Urinary bladder (tissue), 4 donors: ENCODE measurements around the gene KCP. TPM values are rescaled to one million over a fixed set of nuclear protein-coding genes. Genes with fewer than 3 reads are reported as not detected.
A peak's percentile ranks its signal among the peaks of the same experiment; 100 is the strongest.

Experiments
- DNase-seq: peaks from one replicate; pipeline ENCODE4 v3.0.0-alpha.2; 2015; ENCODE audit errors: extremely low spot score
- H3K27ac ChIP-seq: one replicate; pipeline ENCODE4 v1.5.1; 2013; ENCODE audit warnings: low read depth, mild to moderate bottlenecking, moderate library complexity
- H3K36me3 ChIP-seq: one replicate; pipeline ENCODE4 v1.6.1; 2013; ENCODE audit warnings: mild to moderate bottlenecking, moderate library complexity; ENCODE audit not compliant: insufficient read depth
- H3K4me1 ChIP-seq: one replicate; pipeline ENCODE4 v1.6.1; 2013; ENCODE audit warnings: mild to moderate bottlenecking, moderate library complexity; ENCODE audit not compliant: insufficient read depth
- H3K4me3 ChIP-seq: one replicate; pipeline ENCODE4 v1.5.1; 2013; ENCODE audit warnings: low read depth, low read length
- WGBS: extraction: QIAGEN DNeasy Blood & Tissue Kit; methylation state at CpG from one replicate; pipeline ENCODE4 v1.1.7; 2013; 5-methylcytosine and 5-hydroxymethylcytosine counted together
- polyA plus RNA-seq: library from polyadenylated mRNA; stranded (reverse); fragments of 200-250 nt; gene quantifications from one replicate; pipeline ENCODE4 v1.2.3, GENCODE V29; 2013
- total RNA-seq: library from RNA; depleted of rRNA; stranded (reverse); fragments of >200 nt; gene quantifications from one replicate; pipeline ENCODE4 v1.2.3, GENCODE V29; 2014
- donor health status: healthy with polysubstance abuse.
- donor health status: healthy.

KCP gene
- total and polyA plus RNA-seq, 2 donors, result 0.42 to 1.4 TPM

DNA sequence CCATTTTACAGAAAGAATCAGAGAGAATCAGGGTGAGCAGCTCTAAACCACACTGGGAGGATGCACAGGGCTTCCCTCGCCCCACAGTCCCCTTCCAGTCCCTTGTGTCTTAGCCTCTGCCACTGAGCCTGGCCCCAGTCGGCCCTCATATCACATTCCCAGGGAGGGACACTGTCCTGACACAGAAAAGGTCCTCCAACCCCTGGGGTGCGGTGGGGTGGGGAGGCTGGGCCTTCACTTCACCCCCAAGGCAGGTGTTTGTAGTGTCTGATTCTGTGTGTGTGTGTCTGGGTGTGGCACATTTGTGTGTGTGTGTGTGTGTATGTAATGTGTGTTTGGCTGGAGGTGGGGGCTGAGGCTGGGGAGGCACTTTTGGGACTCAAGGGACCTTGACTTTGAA lies 1.8 kb upstream of the KCP start:
- Histone ChIP-seq H3K36me3 (no peaks in the 10 kb centered on the region), H3K4me1 (no peaks in the 10 kb centered on the region), H3K27ac (no peak overlapping the region), H3K4me3 (no peak overlapping the region)
- 84% methylated on average over 3 of the region's 3 CpGs for WGBS
- no peak for DNase-seq

DNA sequence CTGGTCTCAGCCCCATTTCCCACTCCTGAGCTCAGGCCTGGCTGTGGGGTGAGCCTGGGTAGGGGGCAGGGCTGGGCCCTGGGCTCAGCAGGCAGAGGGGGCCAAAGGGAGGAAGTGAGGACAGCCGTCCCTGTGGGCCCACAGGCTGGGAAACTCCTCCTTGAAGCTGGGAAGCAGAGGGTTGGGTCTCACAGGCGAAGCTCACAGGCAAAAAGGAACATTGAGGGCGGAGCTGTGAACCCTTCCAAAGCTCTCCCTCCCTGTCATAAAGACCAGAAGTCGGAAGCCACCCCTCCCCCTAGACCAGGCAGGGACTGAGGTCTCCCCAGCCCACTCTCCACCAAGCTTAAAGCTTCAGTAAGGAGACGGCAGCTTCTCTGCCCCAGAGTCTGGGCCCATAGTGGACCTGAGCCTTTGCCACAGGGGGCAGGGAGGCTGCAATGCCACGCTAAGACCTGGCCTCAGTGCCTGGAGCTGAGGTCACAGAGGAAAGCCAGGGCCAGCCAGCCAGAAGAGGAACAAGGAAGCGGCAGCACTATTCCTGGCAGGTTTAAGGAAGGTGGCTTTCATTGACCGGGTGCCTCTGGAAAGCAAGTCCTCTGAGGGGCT lies 1.0 kb upstream of the KCP start:
- H3K36me3 ChIP-seq, result no peaks in the 10 kb centered on the region
- no peaks in the 10 kb centered on the region for H3K4me1 ChIP-seq
- DNase-seq, result no peak
- 73% methylated on average over 8 of the region's 8 CpGs for whole genome bisulfite sequencing
- H3K4me3 ChIP-seq, result no peak overlapping the region
- no peak overlapping the region for H3K27ac ChIP-seq

DNA sequence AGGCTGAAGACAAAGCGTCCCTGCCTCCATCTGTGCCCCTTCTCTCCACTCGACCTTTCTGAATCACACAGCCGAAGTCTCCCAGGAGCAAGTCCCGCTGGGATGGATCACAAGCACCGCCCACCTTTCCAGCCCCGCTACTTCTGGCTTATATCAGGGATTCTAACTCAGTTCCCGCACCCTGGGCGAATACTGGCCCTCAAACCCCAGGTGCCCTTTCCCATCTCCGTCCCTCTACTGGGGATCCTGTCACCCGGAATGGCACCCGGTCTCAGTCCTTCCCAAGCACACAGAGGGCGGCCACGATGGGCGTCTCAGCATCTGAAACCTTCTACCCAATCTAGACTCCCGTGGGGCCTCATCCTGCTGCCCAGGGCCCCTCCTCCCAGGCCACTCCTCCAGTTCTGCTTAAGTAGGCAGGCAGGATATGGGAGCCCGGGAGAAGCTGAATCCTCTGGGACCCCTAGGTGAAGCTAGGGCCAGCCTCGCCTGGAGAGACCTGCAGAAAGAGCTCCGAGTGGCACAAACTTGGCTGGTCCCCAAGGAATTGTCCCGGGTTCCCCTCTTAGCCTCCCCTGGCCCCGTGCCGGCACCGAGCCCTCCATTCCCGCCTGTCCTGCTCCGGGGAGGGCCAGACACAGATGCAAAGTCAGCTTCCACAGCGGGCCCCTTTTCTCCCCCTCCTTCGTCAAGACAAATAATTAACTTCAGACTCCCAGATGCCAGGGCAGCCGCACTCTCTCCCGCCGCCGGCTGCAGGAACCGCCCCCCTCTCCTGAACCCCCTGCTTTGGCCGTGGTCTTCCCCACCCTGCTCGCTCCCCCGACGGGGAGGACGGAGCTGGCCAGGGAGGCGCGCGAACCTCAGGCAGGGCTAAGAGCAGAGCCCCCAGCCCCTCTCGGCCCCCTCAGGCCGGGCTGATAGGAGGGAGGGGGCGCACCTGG lies 612 bp downstream of the KCP start:
- peak overlapping the region; percentile 23 for H3K4me3 ChIP-seq
- H3K4me1 ChIP-seq, result no peaks in the 10 kb centered on the region
- 7% methylated on average over 42 of the region's 42 CpGs for WGBS
- H3K36me3 ChIP-seq, result no peaks in the 10 kb centered on the region
- no peak overlapping the region for H3K27ac ChIP-seq
- no peak for DNase-seq

DNA sequence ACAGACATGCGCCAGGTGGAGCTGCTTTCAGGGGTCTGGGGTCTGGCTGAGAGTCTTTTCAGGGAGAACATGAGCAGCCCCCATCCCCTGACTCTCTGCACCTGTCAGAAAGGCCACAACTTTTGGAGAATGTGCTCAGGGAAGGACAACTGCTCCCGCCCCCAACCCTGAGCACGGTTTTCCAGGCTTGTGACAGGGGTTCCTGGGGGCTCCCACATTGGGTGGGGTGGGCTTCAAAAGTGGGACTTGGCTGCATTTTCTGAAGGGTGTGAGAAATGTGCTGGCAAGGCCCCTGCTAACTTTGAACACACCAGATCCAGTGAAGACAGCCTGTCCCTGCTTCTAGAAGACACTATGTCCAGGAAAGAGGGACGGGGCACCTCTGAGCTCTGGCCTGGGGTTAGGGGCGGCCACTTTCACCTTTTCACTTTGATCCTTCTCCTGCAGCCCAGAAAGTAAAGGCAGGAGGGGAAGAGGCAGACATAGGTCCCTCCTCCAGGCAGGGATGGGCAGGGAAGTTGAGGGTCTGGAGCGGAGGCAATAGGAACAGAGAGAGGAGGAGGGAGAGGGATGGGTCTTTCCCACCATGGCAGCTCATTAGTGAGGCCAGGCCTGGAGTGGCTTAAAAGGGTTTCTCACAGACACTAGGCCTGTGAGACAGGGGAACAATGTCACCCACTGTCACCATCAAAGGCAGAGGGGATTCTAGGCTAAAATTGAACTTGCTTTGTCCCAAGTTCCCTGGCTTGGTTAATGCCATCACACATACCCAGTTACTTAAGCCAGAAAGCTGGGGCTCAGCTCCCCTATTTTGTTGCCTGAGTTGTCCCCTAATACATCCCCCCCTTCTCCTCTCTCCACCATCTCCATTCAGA lies 1.5 kb downstream of the KCP start:
- Histone ChIP-seq H3K27ac (no peak overlapping the region), H3K36me3 (no peaks in the 10 kb centered on the region), H3K4me3 (no peak overlapping the region), H3K4me1 (no peaks in the 10 kb centered on the region)
- WGBS, result 91% methylated on average over 6 of the region's 6 CpGs
- no peak for DNase-seq

DNA sequence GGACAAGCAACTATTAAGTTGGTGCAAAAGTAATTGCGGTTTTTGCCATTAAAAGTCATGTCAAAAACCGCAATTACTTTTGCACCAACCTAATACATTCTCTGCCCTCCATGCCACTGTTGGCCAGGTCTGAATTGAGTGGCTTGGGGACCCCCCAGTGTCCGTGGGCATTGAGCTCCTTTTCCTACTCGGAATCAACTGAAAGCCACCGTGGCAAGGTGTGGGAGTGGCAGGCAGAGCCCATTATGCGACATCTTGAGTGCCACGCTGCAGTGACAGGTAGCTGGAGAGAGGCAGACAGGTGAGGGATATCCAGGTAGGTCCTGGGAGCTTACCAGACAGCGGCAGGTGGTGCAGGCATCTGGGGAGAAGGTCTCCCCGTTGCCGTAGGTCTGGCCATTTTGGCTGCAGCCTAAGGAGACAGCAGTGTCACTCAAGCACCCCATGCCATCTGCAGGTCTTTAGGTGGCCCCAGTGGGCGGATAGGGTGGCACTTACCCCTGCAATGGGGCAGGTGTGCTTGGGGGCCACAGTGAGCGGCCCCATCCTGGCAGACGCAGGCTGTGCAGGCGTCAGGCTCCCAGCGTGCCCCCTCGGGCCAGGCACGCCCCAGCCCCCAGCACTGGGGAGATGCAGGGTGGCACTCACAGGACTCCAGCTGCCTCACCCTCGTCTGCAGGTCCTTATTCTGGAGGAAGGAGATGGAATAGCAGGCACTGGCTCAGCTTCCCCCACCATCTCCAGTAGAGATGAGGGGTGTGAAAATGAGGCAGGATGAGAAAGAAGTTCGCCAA lies 3.5 kb downstream of the KCP start:
- no peaks in the 10 kb centered on the region for H3K4me1 ChIP-seq
- no peaks in the 10 kb centered on the region for H3K36me3 ChIP-seq
- no peak overlapping the region for H3K4me3 ChIP-seq
- no peak overlapping the region for H3K27ac ChIP-seq
- no peak for DNase-seq
- WGBS, result 92% methylated on average over 19 of the region's 19 CpGs

DNA sequence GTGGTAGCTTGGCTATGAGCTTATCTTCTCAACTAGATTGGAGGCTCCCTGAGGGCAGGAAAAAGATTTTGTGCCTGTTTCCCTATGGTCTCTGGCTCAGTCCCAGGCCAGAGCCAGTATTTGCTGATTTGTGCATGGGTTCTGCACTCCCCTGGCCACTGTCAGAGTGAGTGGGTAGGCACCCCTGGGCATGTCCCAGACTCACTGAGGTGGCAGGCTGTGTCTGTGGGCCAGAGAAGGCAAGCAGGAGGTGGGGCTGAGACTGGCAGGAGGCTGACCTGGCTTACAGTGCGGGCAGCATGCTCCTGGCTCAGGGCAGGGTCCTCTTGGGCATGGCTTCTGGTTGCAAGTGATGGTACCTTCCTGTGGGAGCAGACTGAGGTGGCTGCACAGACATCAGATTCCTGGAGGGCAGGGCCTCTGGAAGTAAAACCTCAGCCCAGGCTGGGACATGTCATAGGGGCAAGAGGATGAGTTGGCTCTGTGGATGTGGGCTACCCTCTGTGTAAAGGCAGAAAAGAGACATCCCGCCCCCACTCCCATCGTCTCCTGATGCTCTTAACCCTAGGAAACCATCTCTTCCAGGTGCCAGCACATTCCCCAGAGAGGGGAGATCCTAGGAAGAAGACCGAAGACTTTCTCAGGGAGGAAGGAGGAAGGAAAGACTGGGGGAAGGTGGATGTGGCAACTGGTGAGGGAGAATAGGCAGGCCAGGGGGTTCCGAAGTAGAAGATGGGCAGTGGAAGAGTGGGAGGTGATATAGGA lies 4.3 kb downstream of the KCP start:
- H3K4me1 ChIP-seq, result no peaks in the 10 kb centered on the region
- DNase-seq, result no peak
- 93% methylated on average over 5 of the region's 5 CpGs for WGBS

DNA sequence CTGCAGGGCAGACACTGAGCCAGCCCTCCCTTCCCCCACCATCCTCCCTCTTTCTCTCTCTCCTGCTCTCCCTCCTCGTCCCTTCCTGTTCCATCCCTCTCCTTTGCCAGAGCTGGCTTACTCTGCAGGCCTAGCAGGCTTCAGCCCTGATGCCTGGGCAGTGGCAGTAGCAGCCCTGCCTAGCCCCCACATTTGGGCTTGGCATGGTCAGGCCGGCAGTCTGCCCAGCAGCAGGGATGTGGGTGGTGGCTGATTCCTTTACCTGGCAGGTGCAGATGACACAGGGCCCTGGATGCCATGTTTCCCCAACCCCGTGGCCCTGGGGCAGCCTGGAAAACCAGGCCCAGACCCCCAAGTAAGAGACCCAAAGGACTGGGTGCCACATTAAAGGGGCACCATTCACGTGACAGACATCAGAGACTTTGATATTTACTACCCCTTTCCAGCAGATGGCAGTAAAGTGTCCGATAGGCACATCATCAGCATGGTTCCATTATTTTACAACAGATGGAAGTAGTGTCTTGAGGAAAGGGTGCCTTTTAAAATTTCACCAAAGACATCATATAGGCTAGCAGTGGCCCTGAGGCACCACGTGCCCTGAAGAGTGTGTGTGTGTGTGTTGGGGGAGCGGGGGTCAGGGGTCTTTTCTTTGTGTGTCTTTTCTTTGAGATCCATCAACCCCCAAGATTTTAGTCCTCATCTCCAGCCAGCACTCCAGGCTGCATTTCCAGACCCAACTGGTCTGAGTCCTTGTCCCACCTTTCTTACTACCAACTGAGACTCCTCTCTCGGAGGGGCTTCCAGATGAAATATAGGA lies 5.9 kb downstream of the KCP start:
- Histone ChIP-seq H3K4me1 (no peaks in the 10 kb centered on the region), H3K4me3 (no peak overlapping the region), H3K36me3 (no peaks in the 10 kb centered on the region), H3K27ac (no peak overlapping the region)
- WGBS, result 46% methylated on average over 8 of the region's 8 CpGs
- no peak for DNase-seq

More for the DNA sequence above, 4.3 kb downstream of the KCP start:
- Histone ChIP-seq H3K4me3 (no peak overlapping the region), H3K36me3 (no peaks in the 10 kb centered on the region), H3K27ac (no peak overlapping the region)

DNA sequence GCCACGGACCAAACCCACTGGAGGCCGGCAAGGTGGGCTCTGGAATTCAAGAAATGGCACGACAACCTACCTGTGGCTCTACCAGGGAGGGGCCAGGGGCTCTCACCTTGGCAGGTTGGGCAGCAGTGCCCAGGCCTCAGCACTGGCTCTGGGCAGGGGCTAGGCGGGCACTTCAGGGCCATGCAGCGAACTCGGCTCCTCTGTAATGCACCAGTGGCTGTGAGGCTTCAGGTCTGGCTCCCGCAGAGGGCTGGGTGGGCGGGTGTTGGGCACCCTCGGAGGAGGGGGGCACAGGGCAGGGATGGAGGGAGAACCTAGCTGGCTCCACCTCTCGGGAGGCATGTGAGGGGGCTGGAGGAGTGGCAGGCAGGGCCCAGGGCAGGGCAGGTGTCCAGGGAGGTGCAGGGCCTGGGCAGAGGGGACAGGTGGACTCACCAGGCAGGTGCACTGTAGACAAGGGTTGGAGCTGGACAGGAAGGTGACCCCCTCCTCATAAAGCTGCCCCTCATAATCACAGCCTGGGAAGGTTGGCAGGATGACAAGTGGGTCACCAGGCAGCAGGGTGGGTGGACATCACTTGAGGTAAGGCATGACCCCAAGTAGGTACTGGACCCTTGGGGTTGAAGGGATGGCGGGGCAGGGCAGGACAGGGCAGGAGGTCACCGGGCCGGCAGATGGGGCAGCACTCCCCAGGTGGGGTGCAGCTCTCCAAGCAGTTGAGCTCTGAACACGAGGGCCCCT lies 6.7 kb downstream of the KCP start:
- DNase-seq, result no peak
- Histone ChIP-seq H3K4me1 (no peaks in the 10 kb centered on the region), H3K27ac (no peak overlapping the region), H3K4me3 (no peak overlapping the region), H3K36me3 (no peaks in the 10 kb centered on the region)
- WGBS, result 84% methylated on average over 14 of the region's 14 CpGs

DNA sequence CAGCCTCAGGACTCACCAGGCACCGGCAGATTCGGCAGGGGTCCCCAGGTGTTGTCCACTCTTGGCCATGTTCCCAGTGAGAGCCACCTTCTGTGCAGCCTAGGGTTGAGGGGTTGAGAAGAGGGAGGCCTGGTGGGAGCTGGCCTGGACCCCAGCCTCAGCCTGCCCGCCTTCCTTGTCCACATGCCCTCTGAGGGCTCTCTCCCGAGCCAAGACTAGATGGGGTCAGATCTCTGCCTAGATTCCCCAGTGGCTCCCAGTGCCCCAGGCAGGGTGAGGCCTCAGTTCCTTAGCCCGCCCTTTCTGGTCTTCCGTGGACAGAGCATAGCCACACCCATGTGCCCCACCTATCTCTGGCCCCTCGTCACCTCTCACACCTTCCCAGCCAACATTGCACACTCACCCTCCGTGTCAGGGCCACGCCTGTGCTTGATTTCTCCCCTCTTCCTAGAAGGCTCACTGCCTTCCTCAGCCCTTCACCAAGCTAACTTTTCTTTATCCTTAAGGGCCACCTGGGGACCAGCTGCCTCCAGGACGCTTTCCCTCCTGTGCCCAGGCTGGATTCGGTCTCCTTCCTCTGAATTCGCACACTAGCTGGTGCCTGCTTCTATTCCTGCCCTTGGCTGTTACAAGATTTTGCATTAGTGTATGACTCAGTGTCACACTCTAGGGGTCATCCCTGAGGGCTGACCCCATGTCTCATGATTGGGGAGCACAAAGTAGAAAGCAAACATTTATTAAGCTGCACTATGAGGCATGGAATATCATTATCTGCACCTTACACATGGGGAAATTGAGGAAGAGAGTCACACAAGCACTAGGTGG lies 7.5 kb downstream of the KCP start:
- Histone ChIP-seq H3K4me3 (no peak overlapping the region), H3K36me3 (no peaks in the 10 kb centered on the region), H3K4me1 (no peaks in the 10 kb centered on the region), H3K27ac (no peak overlapping the region)
- DNase-seq, result no peak
- 86% methylated on average over 12 of the region's 12 CpGs for WGBS

DNA sequence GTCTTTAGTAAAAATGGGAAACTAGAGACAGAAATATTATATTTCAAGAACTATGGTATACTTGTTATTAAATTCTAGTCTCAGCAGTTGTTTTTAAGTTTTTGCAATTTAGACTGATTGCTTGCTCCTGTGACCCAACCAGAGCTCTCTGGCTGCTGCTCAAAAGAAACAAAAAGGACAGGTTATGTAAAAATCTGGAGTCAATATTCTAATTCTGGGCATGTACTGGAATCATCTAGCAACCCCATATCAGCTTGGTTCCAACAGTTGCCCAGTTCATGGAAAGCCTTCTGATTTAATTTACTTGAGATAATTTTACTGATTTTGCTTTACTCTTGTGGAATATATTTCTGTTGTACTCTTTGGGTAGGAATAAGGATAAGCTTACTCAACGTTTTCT lies 10.3 kb downstream of the KCP start:
- DNase-seq, result no peak
- Histone ChIP-seq H3K27ac (no peak overlapping the region), H3K36me3 (no peaks in the 10 kb centered on the region), H3K4me3 (no peak overlapping the region), H3K4me1 (no peaks in the 10 kb centered on the region)
- WGBS, result 73% methylated on average over 1 of the region's 1 CpG

DNA sequence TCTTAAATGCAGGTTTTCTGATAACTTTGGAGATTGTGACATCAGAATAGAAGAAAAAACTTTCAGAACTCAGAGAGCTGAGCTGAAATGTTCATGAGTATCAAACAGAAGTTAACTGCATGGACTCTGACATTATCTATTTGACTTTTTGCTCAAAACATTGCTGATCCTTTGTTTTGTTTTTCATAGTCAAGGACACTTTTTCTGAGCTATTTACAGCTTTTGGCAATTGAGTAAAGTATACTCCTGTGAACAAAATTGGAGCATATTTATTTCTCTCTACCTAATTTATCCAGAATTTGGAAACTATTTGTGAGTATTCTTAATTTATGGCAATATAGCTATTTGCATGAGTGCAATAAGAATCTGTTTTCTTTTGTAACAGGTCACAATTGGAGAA lies 11.1 kb downstream of the KCP start:
- no peak overlapping the region for H3K27ac ChIP-seq
- DNase-seq, result no peak
- H3K36me3 ChIP-seq, result no peaks in the 10 kb centered on the region
- H3K4me3 ChIP-seq, result no peak overlapping the region
- H3K4me1 ChIP-seq, result no peaks in the 10 kb centered on the region
